NOMO-1 treated with DMSO at 0.1 percent for 48 hours (cell line): ENCODE measurements around the gene FOXP2.
"Not testable (repeated sequence)": the region's sequence is repeated elsewhere in the genome, so short reads cannot be mapped to it uniquely, and the experiment has no call there.

ENCODE experiments used
- DNase-seq: peaks from one replicate; lab custom pipeline; 2025; ENCODE audit not compliant: unreplicated experiment; lab: John Stamatoyannopoulos, UW

Gene FOXP2

GRCh38 chr7:114414156-114415063 lies at the start of gene FOXP2:
FOXP2 (plus strand) TSS chr7:114414815; CDS start chr7:114426512, 11,697 bp downstream.
- DNase-seq, result no peak

GRCh38 chr7:114365791-114366190 lies 48.8 kb upstream of the FOXP2 start:
- DNase-seq, result no peak

GRCh38 chr7:114368492-114368891 lies 46.1 kb upstream of the FOXP2 start:
- DNase-seq, result no peak

- no peak for DNase-seq
Observed at GRCh38 chr7:114369294-114369693, 45.3 kb upstream of the FOXP2 start.

GRCh38 chr7:114372619-114373018 lies 42.0 kb upstream of the FOXP2 start:
- DNase-seq, result no peak

- no peak for DNase-seq
Observed at GRCh38 chr7:114375907-114376306, 38.7 kb upstream of the FOXP2 start.

- DNase-seq, result not testable (repeated sequence)
Observed at GRCh38 chr7:114383946-114384345, 30.7 kb upstream of the FOXP2 start.

- not testable (repeated sequence) for DNase-seq
Observed at GRCh38 chr7:114384346-114384745, 30.3 kb upstream of the FOXP2 start.

- no peak for DNase-seq
Observed at GRCh38 chr7:114388021-114388420, 26.6 kb upstream of the FOXP2 start.

GRCh38 chr7:114392686-114393085 lies 21.9 kb upstream of the FOXP2 start:
- no peak for DNase-seq

GRCh38 chr7:114402876-114403635 lies 11.6 kb upstream of the FOXP2 start:
- DNase-seq, result no peak

GRCh38 chr7:114405427-114405826 lies 9.2 kb upstream of the FOXP2 start:
- DNase-seq, result peak; percentile 15

- no peak for DNase-seq
Observed at GRCh38 chr7:114409750-114410149, 4.9 kb upstream of the FOXP2 start.

- no peak for DNase-seq
Observed at GRCh38 chr7:114412548-114412947, 2.1 kb upstream of the FOXP2 start.

GRCh38 chr7:114413761-114414155 lies 857 bp upstream of the FOXP2 start:
- no peak for DNase-seq

GRCh38 chr7:114415064-114415989 lies 712 bp downstream of the FOXP2 start:
- no peak for DNase-seq

GRCh38 chr7:114416129-114416990 lies 1.7 kb downstream of the FOXP2 start:
- DNase-seq, result no peak

- DNase-seq, result no peak
Observed at GRCh38 chr7:114417290-114417689, 2.7 kb downstream of the FOXP2 start.

GRCh38 chr7:114418117-114418516 lies 3.5 kb downstream of the FOXP2 start:
- DNase-seq, result no peak
